Measurements from ENCODE around the gene WNT6. TPM values are rescaled to one million over a fixed set of nuclear protein-coding genes. Genes with fewer than 3 reads are reported as not detected.

WNT6 gene
- total and polyA plus RNA-seq, 2 of the 8 experiments (the other 6 are each of a cell fraction or from before 2014, with no cell fraction given): not detected

DNA sequence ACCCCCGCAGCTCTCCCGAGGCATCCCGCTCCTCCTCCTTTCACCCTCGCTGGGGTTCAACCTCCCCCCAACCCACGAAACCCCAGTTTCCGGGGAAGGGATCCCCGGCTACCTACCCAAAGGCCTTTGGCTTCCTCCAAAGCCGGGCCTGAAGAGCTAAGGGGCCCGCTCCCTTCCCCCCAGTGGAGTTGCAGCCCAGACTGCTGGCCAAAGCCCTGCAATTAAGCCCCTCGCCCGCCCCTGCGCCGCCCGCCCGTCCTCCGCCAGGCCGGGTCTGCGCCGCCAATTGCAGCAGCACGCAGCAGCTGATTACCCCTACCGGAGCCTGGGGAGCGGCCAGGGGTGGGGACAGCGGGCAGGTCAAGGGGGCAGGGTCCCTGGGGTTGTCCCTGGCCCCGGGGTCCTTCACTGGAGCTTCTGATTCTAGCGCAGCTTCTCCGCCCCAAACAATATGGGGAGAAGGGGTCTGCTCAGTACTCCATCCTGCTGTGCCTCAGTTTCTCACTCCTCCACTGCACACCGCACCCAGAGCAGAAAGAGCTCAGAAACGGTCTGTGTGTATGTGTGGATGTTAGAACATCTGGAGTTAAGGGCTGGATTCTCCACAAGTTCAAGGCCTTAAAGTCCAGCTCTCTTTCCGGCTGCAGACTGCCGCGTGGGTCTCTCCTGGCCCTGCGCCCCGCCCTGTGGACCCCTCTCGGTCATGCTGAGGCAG is 37.9 kb downstream of the WNT6 start:
- POLR2A ChIA-PET (ENCODE audit: partially characterized antibody): interaction anchor here (0.9 to 1.9 kb wide), 8 partner anchors 10 to 29 kb away, joined by 3 to 10 read pairs (median 4); no protein-coding TSS in a partner anchor
- no peak overlapping the region for H2AFZ ChIP-seq (ENCODE audit: low read length)
- no peak overlapping the region for H2BK20ac ChIP-seq (ENCODE audit: low read length)
- H3K4me1 ChIP-seq (replicated peaks in 1 of 4; ENCODE audit: control insufficient read depth in 3 of 4, insufficient read depth in 4 of 4, low read length in 3 of 4): peaks cover 3 to 42% (median 18%) of the 10 kb centered on the region in 4 experiments
- H3K79me1 ChIP-seq (ENCODE audit: low read depth, low read length): no peaks in the 10 kb centered on the region
- H3K27me3 ChIP-seq (replicated peaks in 1 of 4; ENCODE audit: control insufficient read depth in 3 of 4, extremely low read depth in 1 of 4, insufficient read depth in 3 of 4, low read length in 3 of 4): peaks cover 72 to 89% (median 79%) of the 10 kb centered on the region in 4 experiments
- no peak overlapping the region for H2BK120ac ChIP-seq (replicated peaks; ENCODE audit: low read depth, low read length)
- no peak overlapping the region for H2AK5ac ChIP-seq (ENCODE audit: low read depth, low read length)
- H4K91ac ChIP-seq (replicated peaks; ENCODE audit: insufficient read length, low read length): no peak overlapping the region
- H3K9ac ChIP-seq (replicated peaks in 1 of 4; ENCODE audit: extremely low read depth in 1 of 4, low read depth in 3 of 4, low read length in 3 of 4): no peak overlapping the region
- no peak overlapping the region for H3K14ac ChIP-seq (ENCODE audit: insufficient read length)
- H3K9me3 ChIP-seq (ENCODE audit: insufficient read depth in 2 of 2, low read depth in 1 of 2, low read length in 1 of 2): no peaks in the 10 kb centered on the region; a peak in 1 of 4 replicates
- no peak for DNase-seq (ENCODE audit: low read depth in 1 of 2, low spot score in 2 of 2)
- no peaks in the 10 kb centered on the region for H3K79me2 ChIP-seq (ENCODE audit: control insufficient read depth in 1 of 2, insufficient read depth in 2 of 2, low read length in 2 of 2)
- peak overlapping the region in 3 of 4 experiments; percentile 10 to 54 (median 28); a peak in 4 of 8 replicates for H3K4me3 ChIP-seq (ENCODE audit: extremely low read depth in 1 of 4, insufficient read depth in 2 of 4, low read depth in 3 of 4, low read length in 4 of 4)
- CTCF ChIA-PET (ENCODE audit: partially characterized antibody): interaction anchor here (0.6 to 17.9 kb wide), 37 partner anchors 10 to 535 kb away, joined by 3 to 783 read pairs (median 4); partner anchors contain the start of genes CDK5R2 and WNT10A
- peak overlapping the region; percentile 50; the same call in 1 of the 2 replicates for H2BK12ac ChIP-seq (ENCODE audit: low read depth, low read length)
- FAIRE-seq: no peak
- H3K23ac ChIP-seq (ENCODE audit: insufficient read length): no peak overlapping the region
- no peak overlapping the region for H3K4ac ChIP-seq (replicated peaks; ENCODE audit: insufficient read length, low read depth, low read length)
- no peak overlapping the region for H3K27ac ChIP-seq (ENCODE audit: low read depth, low read length)
- peak; percentile 68 for TF ChIP-seq SUZ12 (IDR thresholded peaks at IDR 0.05; ENCODE audit: low read length)
- TF ChIP-seq EZH2 (IDR thresholded peaks at IDR 0.05; ENCODE audit: low read depth, low read length, severe bottlenecking): peak; percentile 50
- TF ChIP-seq SIN3A (conservative IDR thresholded peaks at IDR 0.05 in 1 of 2, IDR thresholded peaks at IDR 0.05 in 1 of 2; ENCODE audit: low read depth in 1 of 2, low read length in 2 of 2): no peak
- no peak overlapping the region for H3K56ac ChIP-seq (replicated peaks; ENCODE audit: insufficient read length, low read depth, low read length)
- no peaks in the 10 kb centered on the region for H3K36me3 ChIP-seq (ENCODE audit: control insufficient read depth in 2 of 4, insufficient read depth in 4 of 4, low read length in 3 of 4)
- whole genome bisulfite sequencing, 2 experiments (ENCODE audit: extremely low coverage in 1 of 2, insufficient coverage in 1 of 2, insufficient read length in 1 of 2, insufficient replicate concordance in 2 of 2, low coverage in 1 of 2, low lambda C conversion rate in 2 of 2, missing lambda C conversion rate in 1 of 2): 12% methylated on average over 18 of the region's 34 CpGs; no CpG with 5 or more reads in 1 of the 2 experiments
- H3K18ac ChIP-seq (ENCODE audit: extremely low read depth, low read length): no peak overlapping the region
- no peak overlapping the region for H4K5ac ChIP-seq (ENCODE audit: insufficient read length, low read depth, low read length)
- no peak overlapping the region for H2BK15ac ChIP-seq (ENCODE audit: low read length)
- H2BK5ac ChIP-seq (ENCODE audit: low read depth, low read length): no peak overlapping the region
- H4K8ac ChIP-seq (ENCODE audit: extremely low read depth, insufficient read depth, low read length): no peak overlapping the region
- H3K4me2 ChIP-seq (ENCODE audit: insufficient read depth in 1 of 2, low read depth in 2 of 2, low read length in 2 of 2): peak overlapping the region; percentile 50 to 73; a peak in 3 of 4 replicates
- H3K23me2 ChIP-seq (ENCODE audit: low read depth, low read length): peaks cover 4% of the 10 kb centered on the region; the same call in 1 of the 2 replicates
- H4K20me1 ChIP-seq (replicated peaks in 1 of 2; ENCODE audit: control insufficient read depth in 1 of 2, insufficient read depth in 2 of 2, low read length in 2 of 2): peaks cover 3 to 8% of the 10 kb centered on the region in 2 experiments
